GM21526 (cell line): ENCODE data around the gene POP4.
"Not testable (repeated sequence)": the region's sequence is repeated elsewhere in the genome, so short reads cannot be mapped to it uniquely, and the experiment has no call there.

Experiments
- ATAC-seq: cut with Tn5 transposase; IDR thresholded peaks from one replicate; pipeline ENCODE4 v1.9.1; 2021; ENCODE audit warnings: moderate library complexity; ENCODE audit not compliant: unreplicated experiment, low FRiP score

Gene POP4

GRCh38 chr19:29610574-29611271, 4.6 kb downstream of the POP4 start:
- peak; percentile 58 for ATAC-seq

GRCh38 chr19:29612121-29612520, 6.0 kb downstream of the POP4 start:
- ATAC-seq = no peak

- no peak for ATAC-seq
These were observed 6.9 kb downstream of the POP4 start for GRCh38 chr19:29612801-29613595.

- ATAC-seq = no peak
These were observed 8.0 kb downstream of the POP4 start for GRCh38 chr19:29614046-29614445.

- no peak for ATAC-seq
These were observed 8.7 kb downstream of the POP4 start for GRCh38 chr19:29614780-29615179.

- ATAC-seq = no peak
These were observed 9.9 kb downstream of the POP4 start for GRCh38 chr19:29615891-29616425.

GRCh38 chr19:29616541-29616940, 10.5 kb downstream of the POP4 start:
- ATAC-seq = no peak

GRCh38 chr19:29617366-29618266, 11.5 kb downstream of the POP4 start:
- no peak for ATAC-seq

- ATAC-seq = no peak
These were observed 12.4 kb downstream of the POP4 start for GRCh38 chr19:29618434-29618833.

- ATAC-seq = no peak
These were observed 12.8 kb downstream of the POP4 start for GRCh38 chr19:29618871-29619270.

- no peak for ATAC-seq
These were observed 14.9 kb downstream of the POP4 start for GRCh38 chr19:29620931-29621351.

GRCh38 chr19:29622166-29623070, 16.3 kb downstream of the POP4 start:
- no peak for ATAC-seq

- ATAC-seq = no peak
These were observed 17.8 kb downstream of the POP4 start for GRCh38 chr19:29623726-29624488.

GRCh38 chr19:29624489-29625185, 18.6 kb downstream of the POP4 start:
- no peak for ATAC-seq

- no peak for ATAC-seq
These were observed 19.1 kb downstream of the POP4 start for GRCh38 chr19:29625186-29625651.

GRCh38 chr19:29626386-29626785, 20.3 kb downstream of the POP4 start:
- no peak for ATAC-seq

- not testable (repeated sequence) for ATAC-seq
These were observed 20.7 kb downstream of the POP4 start for GRCh38 chr19:29626832-29627231.

GRCh38 chr19:29628661-29629385, 22.7 kb downstream of the POP4 start:
- ATAC-seq = no peak
